Stimulated activated CD8-positive, alpha-beta memory T cell treated with anti-CD3 and anti-CD28 coated beads, Interleukin-15, amount 100 ng/mL, for 4 hours (primary cell): ENCODE measurements around the gene SLC25A47.

Source experiments
- DNase-seq, 2 donors: peaks; one replicate each; pipeline ENCODE4 v3.0.0-alpha.2; 2020; ENCODE audit warnings: low read depth in 2 of 2

Gene SLC25A47

GRCh38 chr14:100376751-100377171 is 53.6 kb downstream of the SLC25A47 start:
- DNase-seq, result no peak
